Heart left ventricle (tissue), 13 donors: Measurements from ENCODE around the gene ABCA5.

Experiments
- CTCF ChIP-seq, 12 donors: fragments of 200-600 bp; sonication (generic) in 4 of 12; IDR thresholded peaks; one replicate each; pipeline versions ENCODE4 v1.5.0 to v1.8.0; 2018 to 2022; ENCODE audit warnings: antibody characterized with exemption in 12 of 12, mild to moderate bottlenecking in 5 of 12
- POLR2A ChIP-seq, 2 donors: fragments of 450-650 bp; IDR thresholded peaks; one replicate each; pipeline ENCODE4 v1.6.1; 2017; ENCODE audit warnings: antibody characterized with exemption in 2 of 2, mild to moderate bottlenecking in 2 of 2, moderate library complexity in 2 of 2
- donor health status: ischemic (EF 13 %, LVEDD 7.1; RV severe dilation, severe dysfunction).
- donor health status: DM: no; HTN: yes; CAD: no.
- donor health status: DM: no; HTN: no; CAD: no.
- donor health status: ischemic (EF 25% LVEDD 6.9; RV normal size, moderate dysfunction).
- donor health status: ischemic (EF 25% LVEDD 5.7; RV mildly dilated, moderate dysfunction).
- donor health status: ischemic (EF 35%, LVEDD 5.7; RV mildly dilated, moderate dysfunction).
- donor health status: nonischemic (EF 11% LVEDD 7.7; RV severe dilation, severe dysfunction).
- donor health status: DM: yes; HTN: yes; CAD: no.
- donor health status: PGD.
- donor health status: ischemic (EF 29% LVEDD 5.4; RV normal size, mild dysfunction).
- donor health status: nonischemic (EF 23%, LVEDD 6.1; RV moderate dilation, normal function).

- TF ChIP-seq CTCF (IDR thresholded peaks at IDR 0.05) (no peak), POLR2A (IDR thresholded peaks at IDR 0.05) (no peak)
Observed at GRCh38 chr17:69271023-69271422, 55.9 kb downstream of the ABCA5 start.
